Measurements from ENCODE around the gene SLC5A12. TPM values are rescaled to one million over a fixed set of nuclear protein-coding genes. Genes with fewer than 3 reads are reported as not detected.

SLC5A12 gene, protein sequence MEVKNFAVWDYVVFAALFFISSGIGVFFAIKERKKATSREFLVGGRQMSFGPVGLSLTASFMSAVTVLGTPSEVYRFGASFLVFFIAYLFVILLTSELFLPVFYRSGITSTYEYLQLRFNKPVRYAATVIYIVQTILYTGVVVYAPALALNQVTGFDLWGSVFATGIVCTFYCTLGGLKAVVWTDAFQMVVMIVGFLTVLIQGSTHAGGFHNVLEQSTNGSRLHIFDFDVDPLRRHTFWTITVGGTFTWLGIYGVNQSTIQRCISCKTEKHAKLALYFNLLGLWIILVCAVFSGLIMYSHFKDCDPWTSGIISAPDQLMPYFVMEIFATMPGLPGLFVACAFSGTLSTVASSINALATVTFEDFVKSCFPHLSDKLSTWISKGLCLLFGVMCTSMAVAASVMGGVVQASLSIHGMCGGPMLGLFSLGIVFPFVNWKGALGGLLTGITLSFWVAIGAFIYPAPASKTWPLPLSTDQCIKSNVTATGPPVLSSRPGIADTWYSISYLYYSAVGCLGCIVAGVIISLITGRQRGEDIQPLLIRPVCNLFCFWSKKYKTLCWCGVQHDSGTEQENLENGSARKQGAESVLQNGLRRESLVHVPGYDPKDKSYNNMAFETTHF
- total RNA-seq: not detected
- long read RNA-seq: 0 reads

DNA sequence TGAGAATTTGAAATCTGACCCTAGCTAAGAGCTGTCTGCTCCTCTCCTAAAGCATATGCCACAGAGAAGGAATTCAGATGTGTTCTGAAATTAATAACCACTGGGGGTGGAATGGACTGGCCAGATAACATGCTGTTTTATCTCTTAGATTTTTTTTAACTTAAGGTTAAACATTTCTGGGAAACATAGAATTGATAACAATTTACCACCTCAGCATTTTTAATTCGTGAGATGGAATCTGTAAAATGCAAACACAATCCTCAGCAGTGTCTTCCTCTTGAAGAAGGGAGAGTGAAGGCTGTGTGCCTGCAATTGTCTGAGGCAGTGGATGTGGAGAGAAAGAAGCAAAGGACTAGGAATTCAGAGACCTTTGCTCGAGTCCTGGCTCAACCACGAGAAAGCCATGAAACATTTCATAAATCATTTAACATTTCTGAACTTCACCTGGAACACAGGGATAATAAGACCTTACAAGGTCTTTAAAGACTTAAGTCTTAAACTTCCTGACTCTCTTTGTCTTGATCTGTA lies at the start of gene SLC5A12:
TSS of gene SLC5A12 (minus strand) at position 113 of the 528 bp plus-strand sequence. CDS start 346 bp downstream, outside the sequence.
- no peak for ATAC-seq
- TF ChIP-seq, protein P1, sequence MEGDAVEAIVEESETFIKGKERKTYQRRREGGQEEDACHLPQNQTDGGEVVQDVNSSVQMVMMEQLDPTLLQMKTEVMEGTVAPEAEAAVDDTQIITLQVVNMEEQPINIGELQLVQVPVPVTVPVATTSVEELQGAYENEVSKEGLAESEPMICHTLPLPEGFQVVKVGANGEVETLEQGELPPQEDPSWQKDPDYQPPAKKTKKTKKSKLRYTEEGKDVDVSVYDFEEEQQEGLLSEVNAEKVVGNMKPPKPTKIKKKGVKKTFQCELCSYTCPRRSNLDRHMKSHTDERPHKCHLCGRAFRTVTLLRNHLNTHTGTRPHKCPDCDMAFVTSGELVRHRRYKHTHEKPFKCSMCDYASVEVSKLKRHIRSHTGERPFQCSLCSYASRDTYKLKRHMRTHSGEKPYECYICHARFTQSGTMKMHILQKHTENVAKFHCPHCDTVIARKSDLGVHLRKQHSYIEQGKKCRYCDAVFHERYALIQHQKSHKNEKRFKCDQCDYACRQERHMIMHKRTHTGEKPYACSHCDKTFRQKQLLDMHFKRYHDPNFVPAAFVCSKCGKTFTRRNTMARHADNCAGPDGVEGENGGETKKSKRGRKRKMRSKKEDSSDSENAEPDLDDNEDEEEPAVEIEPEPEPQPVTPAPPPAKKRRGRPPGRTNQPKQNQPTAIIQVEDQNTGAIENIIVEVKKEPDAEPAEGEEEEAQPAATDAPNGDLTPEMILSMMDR (IDR thresholded peaks at IDR 0.05): no peak
- Histone ChIP-seq H3K27ac (no peak within 1 kb of the TSS), H3K36me3 (no peaks in the 10 kb centered on the region), H3K4me1 (no peaks in the 10 kb centered on the region), H3K9me3 (no peaks in the 10 kb centered on the region), H3K4me3 (no peak within 1 kb of the TSS), H3K27me3 (ENCODE audit: low read depth) (no peaks in the 10 kb centered on the region)
- intact Hi-C loops (cut with DNase I): no loop called here
- no peak for DNase-seq

DNA sequence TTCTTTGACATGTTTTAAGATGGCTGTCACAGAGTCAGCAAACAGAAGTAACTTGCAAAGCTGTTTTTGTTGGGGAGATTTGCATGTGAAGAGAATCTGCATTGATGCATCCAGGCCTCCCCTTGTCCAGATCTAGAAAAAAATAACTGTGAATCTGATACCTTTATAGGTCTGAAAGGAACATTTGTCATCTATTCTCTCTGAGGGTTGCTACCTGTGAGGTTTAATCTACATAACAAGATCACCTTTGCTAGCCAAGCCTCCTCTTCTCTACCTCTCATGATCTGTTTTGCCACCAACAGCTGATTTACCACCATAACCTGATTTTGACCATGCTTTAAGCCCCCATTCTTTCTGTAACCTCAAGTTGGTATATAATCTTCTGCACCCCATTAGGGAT lies 47.2 kb upstream of the SLC5A12 start:
- H3K4me3 ChIP-seq: no peak overlapping the region
- no peak for DNase-seq
- TF ChIP-seq, protein P1 (IDR thresholded peaks at IDR 0.05): no peak
- H3K27me3 ChIP-seq (ENCODE audit: low read depth): no peaks in the 10 kb centered on the region
- ATAC-seq: no peak
- no peak overlapping the region for H3K27ac ChIP-seq
- H3K9me3 ChIP-seq: no peaks in the 10 kb centered on the region
- H3K36me3 ChIP-seq: no peaks in the 10 kb centered on the region
- intact Hi-C loops (cut with DNase I): no loop called here
- H3K4me1 ChIP-seq: no peaks in the 10 kb centered on the region

DNA sequence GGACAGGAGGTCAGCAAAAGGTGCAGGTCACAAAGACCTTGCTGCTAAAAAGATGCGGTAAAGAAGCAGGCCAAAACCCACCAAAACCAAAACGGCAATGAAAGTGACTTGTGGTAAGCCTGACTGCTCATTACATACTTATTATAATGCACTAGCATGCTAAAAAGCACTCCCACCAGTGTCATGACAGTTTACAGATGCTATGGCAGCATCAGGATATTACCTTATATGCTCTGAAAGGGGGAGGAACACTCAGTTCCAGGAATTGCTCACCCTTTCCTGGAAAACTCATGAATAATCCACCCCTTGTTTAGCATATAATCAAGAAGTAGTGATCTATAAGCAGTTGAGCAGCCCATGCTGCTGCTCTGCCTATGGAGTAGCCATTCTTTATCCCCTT lies 45.2 kb upstream of the SLC5A12 start:
- DNase-seq (no peak), ATAC-seq (no peak)
- Histone ChIP-seq H3K27ac (no peak overlapping the region), H3K4me1 (no peaks in the 10 kb centered on the region), H3K4me3 (no peak overlapping the region), H3K9me3 (no peaks in the 10 kb centered on the region), H3K27me3 (ENCODE audit: low read depth) (no peaks in the 10 kb centered on the region), H3K36me3 (no peaks in the 10 kb centered on the region)
- intact Hi-C loops (cut with DNase I): no loop called here
- TF ChIP-seq, protein P1 (IDR thresholded peaks at IDR 0.05): no peak

DNA sequence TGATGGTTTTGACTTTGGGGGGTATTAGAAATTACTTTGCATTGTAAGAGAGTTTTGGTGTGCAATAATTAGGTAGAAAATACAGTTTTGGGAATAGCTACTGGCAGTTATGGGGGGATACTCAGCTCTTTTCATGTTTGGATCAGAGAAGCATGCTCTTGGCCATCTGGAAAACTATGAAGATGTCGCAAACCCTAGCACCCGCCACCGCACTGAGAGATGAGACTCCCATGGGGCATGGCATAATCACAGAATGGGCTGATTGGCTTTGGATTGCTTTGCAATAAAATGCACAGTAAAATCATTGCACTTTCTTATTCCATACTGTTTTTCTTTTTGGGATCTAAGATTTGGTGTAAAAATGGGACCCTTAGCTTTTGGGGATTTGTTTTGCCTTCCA lies 43.5 kb upstream of the SLC5A12 start:
- Histone ChIP-seq H3K4me1 (no peaks in the 10 kb centered on the region), H3K27me3 (ENCODE audit: low read depth) (no peaks in the 10 kb centered on the region), H3K4me3 (no peak overlapping the region), H3K9me3 (no peaks in the 10 kb centered on the region), H3K27ac (no peak overlapping the region), H3K36me3 (no peaks in the 10 kb centered on the region)
- intact Hi-C loops (cut with DNase I): no loop called here
- TF ChIP-seq, protein P1 (IDR thresholded peaks at IDR 0.05): no peak
- ATAC-seq (no peak), DNase-seq (no peak)

DNA sequence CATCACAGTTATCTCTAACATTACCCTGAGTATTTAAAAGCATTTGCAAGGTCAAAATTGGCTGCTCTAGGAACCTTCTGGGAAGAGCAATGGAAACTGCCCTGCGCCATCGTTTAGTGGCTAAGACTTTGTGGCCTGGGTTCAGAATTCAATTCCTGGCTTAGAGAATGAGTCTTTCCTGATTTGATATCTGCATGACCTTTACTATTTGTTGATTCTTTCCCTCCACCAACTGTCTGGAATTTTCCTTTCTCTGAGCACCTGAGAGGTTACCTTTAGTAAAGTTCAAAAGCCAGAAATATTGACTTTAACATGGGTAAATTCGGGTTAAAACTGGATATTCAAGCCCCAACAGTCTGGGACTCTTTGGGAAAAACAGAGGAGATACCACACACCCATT lies 43.0 kb upstream of the SLC5A12 start:
- H3K36me3 ChIP-seq: no peaks in the 10 kb centered on the region
- H3K4me1 ChIP-seq: no peaks in the 10 kb centered on the region
- intact Hi-C loops (cut with DNase I): no loop called here
- H3K4me3 ChIP-seq: no peak overlapping the region
- TF ChIP-seq, protein P1 (IDR thresholded peaks at IDR 0.05): no peak
- H3K9me3 ChIP-seq: no peaks in the 10 kb centered on the region
- no peaks in the 10 kb centered on the region for H3K27me3 ChIP-seq (ENCODE audit: low read depth)
- ATAC-seq: no peak
- DNase-seq: no peak
- no peak overlapping the region for H3K27ac ChIP-seq
